Activated naive CD4-positive, alpha-beta T cell treated with anti-CD3 and anti-CD28 coated beads, Interleukin-2, amount 50 U/mL, for 72 hours (primary cell): Measurements from ENCODE around the gene IQCE. TPM values are rescaled to one million over a fixed set of nuclear protein-coding genes. Genes with fewer than 3 reads are reported as not detected.
"Not testable (repeated sequence)": the region's sequence is repeated elsewhere in the genome, so short reads cannot be mapped to it uniquely, and the experiment has no call there.

Experiments used
- ATAC-seq, 2 donors: fragments of 150-1000 bp; cut with Tn5 transposase; 2 replicates each; pipeline ENCODE4 v1.10.0; 2021; ENCODE audit warnings: mild to moderate bottlenecking in 2 of 2, moderate library complexity in 2 of 2
- DNase-seq, 2 donors: peaks; one replicate each; pipeline ENCODE4 v3.0.0; 2021 to 2022; ENCODE audit warnings: low spot score in 2 of 2
- H3K27ac Mint-ChIP-seq, 2 donors: one replicate each; pipeline ENCODE4 v1.8.0; 2022; ENCODE audit warnings: mild to moderate bottlenecking in 2 of 2, mixed read lengths in 2 of 2
- H3K36me3 Mint-ChIP-seq, 2 donors: one replicate each; pipeline ENCODE4 v1.8.0; 2022; ENCODE audit warnings: mixed read lengths in 2 of 2
- H3K9me3 Mint-ChIP-seq, 2 donors: one replicate each; pipeline ENCODE4 v1.8.0; 2022; ENCODE audit warnings: mixed read lengths in 2 of 2
- total RNA-seq, 2 donors: library from RNA; stranded (reverse); gene quantifications; one replicate each; pipeline ENCODE4 v1.2.3, GENCODE V29; 2022

Gene IQCE
- total RNA-seq, 2 donors from 2014 or later: 7.3 to 9.5 TPM

DNA sequence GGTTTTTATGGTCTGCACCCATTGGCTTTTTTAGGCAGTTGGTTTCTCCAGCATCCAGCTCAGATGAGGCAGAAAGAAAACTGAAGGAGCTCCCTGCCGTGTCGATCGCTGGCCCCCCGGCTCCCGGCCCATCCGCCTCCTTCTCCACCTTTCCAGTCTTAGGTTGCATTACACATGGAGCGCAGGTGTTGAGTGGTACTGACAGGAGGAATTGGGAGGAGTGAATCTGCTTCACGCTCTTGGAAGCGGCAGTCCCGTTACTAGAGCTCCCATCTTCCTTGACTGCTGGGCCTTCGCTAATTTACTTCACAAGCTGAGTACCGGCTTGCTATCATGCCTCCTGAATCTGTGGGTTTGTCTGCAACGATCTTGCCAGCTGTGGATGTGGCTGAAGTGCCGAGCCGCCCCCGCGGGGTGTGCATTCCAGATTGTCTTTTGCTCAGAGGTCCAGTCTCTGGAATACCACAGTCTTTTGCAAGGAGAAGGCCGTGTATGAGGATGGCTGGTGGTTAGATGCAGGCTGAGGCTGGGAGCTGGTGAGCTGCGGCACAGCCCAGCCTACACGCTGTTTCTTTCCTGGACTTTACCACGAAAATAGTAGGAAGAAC is 17.1 kb downstream of the IQCE start:
- H3K9me3 Mint-ChIP-seq: no peaks in the 10 kb centered on the region
- ATAC-seq (no peak), DNase-seq (no peak)
- no peak overlapping the region for H3K27ac Mint-ChIP-seq
- H3K36me3 Mint-ChIP-seq: peaks cover 0 to 7% of the 10 kb centered on the region in 2 donors

DNA sequence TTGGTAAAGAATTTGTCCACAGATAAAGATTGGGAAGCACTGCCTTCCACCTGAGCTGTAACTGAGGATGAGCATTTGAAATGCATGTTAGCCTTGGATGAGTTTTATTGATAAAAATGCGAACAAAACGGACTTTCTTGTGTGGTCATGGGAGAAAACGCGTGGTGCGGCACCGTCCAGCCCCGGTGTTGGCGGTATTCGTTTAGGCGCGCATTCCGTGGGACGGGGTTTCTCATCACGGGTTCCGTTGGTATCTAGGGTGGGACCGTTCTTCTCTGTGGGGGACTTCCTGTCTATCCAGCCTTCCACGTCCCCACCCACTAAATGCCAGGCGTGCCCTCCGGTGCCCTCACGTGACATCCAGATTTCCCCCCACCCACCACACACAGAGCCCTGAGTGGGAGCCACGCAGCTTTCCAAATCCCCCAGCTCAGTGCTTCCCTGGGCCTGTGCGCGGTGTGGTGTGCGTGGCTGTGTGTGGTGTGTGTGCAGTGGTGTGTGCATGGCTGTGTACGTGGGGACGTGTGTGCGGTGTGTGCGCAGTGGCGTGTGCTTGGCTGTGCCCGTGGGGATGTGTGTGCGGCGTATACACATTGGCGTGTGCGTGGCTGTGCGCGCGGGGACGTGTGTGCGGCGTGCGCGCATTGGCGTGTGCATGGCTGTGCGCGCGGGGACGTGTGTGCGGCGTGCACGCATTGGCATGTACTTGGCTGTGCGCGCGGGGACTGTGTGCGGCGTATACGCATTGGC is 18.1 kb downstream of the IQCE start:
- Mint-ChIP-seq H3K27ac (no peak overlapping the region), H3K36me3 (peaks cover 0 to 7% of the 10 kb centered on the region in 2 donors), H3K9me3 (no peaks in the 10 kb centered on the region)
- no peak for DNase-seq
- ATAC-seq: no peak

DNA sequence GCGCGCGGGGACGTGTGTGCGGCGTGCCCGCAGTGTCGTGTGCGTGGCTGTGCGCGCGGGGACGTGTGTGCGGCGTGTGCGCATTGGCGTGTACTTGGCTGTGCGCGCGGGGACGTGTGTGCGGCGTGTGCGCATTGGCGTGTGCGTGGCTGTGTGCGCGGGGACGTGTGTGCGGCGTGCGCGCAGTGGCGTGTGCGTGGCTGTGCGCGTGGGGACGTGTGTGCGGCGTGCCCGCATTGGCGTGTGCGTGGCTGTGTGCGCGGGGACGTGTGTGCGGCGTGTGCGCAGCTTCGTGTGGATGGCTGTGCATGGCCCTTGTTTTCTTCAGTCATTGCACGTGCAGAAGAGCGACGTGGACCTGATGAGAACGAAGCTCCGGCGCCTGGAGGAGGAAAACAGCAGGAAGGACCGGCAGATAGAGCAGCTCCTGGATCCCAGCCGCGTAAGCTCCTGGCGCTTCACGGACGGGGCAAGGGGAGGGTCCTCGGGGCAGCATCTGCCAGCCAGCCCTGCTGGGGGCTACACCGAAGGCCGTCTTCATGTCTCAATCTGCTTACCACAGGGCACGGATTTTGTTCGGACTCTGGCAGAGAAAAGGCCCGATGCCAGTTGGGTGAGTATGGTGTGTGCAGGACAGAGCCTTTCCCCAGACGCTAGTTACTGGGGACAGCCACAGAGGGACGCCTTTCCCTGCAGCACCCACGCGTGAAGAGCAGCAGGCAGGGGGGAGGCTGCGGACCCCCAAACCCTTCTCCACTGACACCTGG is 19.3 kb downstream of the IQCE start:
- ATAC-seq: no peak

DNA sequence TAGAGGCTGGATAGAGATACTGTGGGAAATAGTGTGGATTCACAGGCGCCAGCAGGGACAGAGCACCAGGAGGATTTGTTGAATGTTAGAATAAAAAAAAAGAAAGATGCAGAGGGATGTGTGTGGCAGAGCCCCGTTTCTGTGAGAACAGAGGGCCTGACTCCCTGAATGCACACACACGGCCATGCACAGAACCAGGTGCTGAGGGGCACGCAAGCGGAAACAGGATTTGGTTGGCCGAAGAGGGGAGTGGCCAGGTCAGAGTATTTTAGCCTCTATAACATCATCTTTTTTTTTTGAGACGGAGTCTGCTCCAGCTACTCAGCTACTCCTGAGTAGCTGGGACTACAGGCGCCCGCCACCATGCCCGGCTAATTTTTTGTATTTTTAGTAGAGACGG is 21.9 kb downstream of the IQCE start:
- DNase-seq (no peak), ATAC-seq (no peak)
- Mint-ChIP-seq H3K27ac (no peak overlapping the region), H3K9me3 (no peaks in the 10 kb centered on the region), H3K36me3 (peaks cover 0 to 7% of the 10 kb centered on the region in 2 donors)

More for the DNA sequence above, 19.3 kb downstream of the IQCE start:
- no peak overlapping the region for H3K27ac Mint-ChIP-seq
- peaks cover 0 to 7% of the 10 kb centered on the region in 2 donors for H3K36me3 Mint-ChIP-seq
- DNase-seq: no peak
- no peaks in the 10 kb centered on the region for H3K9me3 Mint-ChIP-seq

DNA sequence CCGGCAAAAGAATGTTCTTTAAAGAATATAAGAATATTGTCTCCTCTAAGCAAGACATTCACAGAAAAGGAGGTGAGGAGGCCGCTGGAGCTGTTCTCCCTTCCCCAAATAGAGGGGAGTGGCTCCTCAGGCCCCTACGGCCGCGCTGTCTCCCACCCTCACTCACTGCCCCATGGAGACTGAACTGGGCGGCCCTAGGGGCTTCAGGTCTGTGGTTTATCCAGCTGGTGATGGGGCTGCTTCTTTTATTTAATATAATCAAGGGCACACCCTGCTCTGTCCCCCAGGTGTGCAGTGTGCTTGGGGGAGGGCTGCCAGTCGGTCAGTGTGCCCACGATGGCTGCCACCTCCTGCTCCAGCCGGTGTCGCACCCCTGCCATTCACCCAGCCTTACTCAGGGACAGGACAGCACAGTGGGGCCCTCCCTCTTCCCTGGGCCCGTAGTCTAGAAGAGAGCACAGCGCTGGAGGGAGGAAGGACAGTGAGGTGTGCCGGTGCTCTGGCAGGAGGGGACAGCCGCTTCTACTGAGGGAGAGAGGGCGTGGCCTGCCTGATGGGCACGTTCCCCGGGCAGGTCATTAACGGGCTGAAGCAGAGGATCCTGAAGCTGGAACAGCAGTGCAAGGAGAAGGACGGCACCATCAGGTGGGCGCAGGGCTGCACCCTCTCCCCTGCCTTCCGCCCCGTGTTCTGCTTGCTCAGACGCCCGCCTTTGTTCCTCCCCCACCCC is 23.4 kb downstream of the IQCE start:
- H3K36me3 Mint-ChIP-seq: peaks cover 0 to under 1% of the 10 kb centered on the region in 2 donors
- ATAC-seq (no peak), DNase-seq (no peak)
- H3K9me3 Mint-ChIP-seq: no peaks in the 10 kb centered on the region
- H3K27ac Mint-ChIP-seq: no peak overlapping the region

DNA sequence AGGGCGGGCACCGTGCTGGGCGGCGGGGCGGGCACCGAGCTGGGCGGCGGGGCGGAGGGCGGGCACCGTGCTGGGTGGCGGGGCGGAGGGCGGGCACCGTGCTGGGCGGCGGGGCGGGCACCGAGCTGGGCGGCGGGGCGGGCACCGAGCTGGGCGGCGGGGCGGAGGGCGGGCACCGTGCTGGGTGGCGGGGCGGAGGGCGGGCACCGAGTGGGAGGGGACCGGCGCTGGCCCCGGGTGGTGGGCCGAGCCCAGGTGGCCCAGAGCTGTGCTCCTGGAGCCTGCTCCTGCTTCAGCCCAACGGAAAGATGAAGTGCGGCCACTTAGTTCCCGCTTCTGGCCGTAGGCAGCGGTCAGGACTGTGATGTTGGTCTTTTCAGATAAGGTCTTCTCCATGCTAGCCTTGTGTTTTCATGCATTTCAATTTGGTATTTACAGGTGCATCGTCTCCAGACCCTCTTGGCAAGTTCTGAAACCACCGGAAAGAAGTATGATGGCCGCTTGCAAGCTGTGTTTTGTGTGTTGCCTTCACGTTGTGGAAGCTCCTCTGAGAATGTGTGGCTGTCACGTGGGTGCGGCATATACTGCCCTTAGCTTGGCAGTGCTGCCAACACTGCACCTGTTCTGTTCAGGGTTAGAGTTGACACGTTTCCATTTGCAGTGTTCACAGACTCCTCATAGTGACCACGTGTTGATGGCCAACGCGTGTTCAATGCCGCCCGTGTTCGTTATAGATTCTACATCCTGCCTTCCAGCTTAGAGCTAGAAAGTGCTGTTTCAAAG is 25.2 kb downstream of the IQCE start:
- no peaks in the 10 kb centered on the region for H3K9me3 Mint-ChIP-seq
- H3K36me3 Mint-ChIP-seq: no peaks in the 10 kb centered on the region
- DNase-seq: no peak
- ATAC-seq: no peak
- no peak overlapping the region for H3K27ac Mint-ChIP-seq

DNA sequence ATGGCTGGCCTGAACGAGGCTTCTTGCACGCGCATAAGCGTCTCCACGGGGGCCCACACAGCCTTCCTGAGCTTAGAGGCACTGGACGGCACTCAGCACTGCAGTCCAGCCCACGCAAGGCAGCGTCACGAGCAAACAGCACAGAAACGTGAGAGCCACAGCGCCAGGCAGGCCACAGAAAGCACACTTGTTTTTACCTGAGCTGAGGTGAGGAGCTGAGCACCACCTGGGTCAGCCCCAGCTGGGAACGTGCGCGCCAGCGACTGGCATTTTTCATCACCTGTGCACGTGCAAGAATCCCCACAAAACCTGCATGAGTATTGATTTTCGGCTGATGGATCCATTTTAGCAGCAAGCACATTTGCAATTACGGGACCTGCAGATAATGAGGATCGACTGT is 26.7 kb downstream of the IQCE start:
- Mint-ChIP-seq H3K27ac (no peak overlapping the region), H3K36me3 (no peaks in the 10 kb centered on the region), H3K9me3 (no peaks in the 10 kb centered on the region)
- ATAC-seq: no peak
- no peak for DNase-seq

DNA sequence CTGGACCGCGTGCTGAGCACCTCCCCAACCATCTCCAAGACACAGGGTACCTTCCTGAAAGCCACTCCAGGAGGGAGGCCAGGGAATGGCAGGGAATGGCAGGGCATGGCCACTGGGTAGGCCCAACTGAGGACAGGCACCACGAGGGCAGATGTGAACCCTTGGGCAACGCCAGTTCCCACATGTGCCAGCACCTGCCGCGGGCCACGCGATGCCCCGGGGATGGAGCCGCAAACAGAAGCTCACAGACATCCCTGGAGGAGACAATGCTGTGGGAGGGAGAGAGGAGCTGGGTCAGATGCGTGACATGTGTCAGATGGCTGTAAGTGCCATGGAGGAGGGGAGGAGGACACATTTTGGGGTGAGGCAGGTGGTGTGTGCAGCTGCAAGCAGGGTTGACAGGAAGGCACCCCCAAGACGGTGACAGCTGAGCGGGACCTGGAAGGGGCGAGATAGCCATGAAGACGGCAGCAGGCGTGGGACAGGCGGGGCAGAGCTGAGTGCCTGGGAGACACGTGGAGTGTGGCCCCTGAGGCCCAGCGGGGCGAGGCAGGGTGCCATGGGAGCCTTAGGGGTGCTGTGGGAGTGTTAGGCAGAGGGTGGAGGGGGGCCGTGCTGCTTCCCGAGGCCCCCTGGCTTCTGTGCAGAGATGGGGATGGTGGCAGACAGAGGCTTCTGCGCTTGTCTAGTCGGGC is 27.7 kb downstream of the IQCE start:
- no peaks in the 10 kb centered on the region for H3K9me3 Mint-ChIP-seq
- peak overlapping the region in 1 of 2 donors; percentile 26 for H3K27ac Mint-ChIP-seq
- ATAC-seq (no peak), DNase-seq (no peak)
- H3K36me3 Mint-ChIP-seq: no peaks in the 10 kb centered on the region

DNA sequence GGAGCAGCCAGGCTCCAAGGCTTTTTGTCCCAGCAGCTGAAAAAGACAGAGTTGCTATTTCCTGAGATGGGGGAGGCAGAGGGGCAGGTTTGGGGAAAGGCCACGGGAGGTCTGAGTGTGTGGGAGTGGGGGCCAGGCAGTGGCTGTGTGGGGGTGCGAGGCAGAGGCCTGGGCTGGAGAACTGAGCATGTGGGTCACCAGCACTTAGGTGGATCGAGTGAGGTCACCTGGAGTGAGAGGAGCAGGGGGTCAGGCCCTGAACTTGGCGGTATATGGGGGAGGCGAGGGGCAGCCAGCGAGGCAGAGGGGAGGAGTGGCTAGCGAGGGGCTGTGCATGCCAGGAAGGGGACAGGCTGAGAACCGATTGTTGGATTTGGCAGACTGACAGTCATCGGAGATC is 28.4 kb downstream of the IQCE start:
- DNase-seq (no peak), ATAC-seq (no peak)
- H3K36me3 Mint-ChIP-seq: no peaks in the 10 kb centered on the region

DNA sequence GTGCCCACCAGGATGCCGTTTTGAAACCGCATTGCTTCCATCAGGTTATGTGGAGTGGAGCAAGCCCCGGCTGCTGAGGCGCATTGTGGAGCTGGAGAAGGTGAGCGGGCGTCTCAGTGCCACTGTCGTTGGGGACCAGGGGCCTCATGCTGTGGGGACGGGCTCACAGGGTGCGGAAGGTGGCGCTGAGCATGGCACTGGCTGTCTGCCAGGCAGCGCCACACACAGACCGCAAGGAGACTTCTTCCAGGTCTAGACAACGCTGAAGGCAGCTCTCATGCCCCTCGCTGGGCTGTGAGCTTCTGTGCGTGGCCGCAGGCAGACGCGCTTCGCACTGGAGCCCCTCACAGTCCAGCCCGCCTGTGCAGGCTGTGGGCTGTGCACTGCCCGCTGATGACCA is 29.0 kb downstream of the IQCE start:
- no peak for ATAC-seq
- H3K36me3 Mint-ChIP-seq: no peaks in the 10 kb centered on the region

More for the DNA sequence above, 28.4 kb downstream of the IQCE start:
- Mint-ChIP-seq H3K9me3 (no peaks in the 10 kb centered on the region), H3K27ac (no peak overlapping the region)

DNA sequence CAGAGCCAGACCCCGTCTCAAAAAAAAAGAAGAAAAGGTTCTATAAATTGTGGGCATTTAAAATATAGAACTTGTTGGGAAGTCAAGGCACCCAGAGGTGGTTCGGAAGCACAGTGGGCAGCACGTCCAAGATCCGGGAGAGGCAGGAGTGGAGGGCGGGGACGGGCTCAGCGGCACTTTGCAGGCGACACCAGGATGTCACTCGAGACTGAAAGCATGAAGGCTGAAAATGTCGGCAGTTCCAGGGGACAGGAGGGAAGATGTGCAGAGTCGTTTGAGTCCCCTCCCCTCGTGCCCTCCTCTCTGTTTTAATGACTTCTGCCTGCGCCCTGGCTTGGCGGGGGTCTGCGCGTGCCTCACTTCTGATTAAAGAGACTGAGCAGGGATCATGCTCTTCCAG is 30.6 kb downstream of the IQCE start:
- no peak for DNase-seq
- Mint-ChIP-seq H3K27ac (peak overlapping the region in 1 of 2 donors; percentile 44), H3K36me3 (no peaks in the 10 kb centered on the region), H3K9me3 (no peaks in the 10 kb centered on the region)
- ATAC-seq: no peak

More for the DNA sequence above, 29.0 kb downstream of the IQCE start:
- H3K9me3 Mint-ChIP-seq: no peaks in the 10 kb centered on the region
- no peak for DNase-seq
- no peak overlapping the region for H3K27ac Mint-ChIP-seq

DNA sequence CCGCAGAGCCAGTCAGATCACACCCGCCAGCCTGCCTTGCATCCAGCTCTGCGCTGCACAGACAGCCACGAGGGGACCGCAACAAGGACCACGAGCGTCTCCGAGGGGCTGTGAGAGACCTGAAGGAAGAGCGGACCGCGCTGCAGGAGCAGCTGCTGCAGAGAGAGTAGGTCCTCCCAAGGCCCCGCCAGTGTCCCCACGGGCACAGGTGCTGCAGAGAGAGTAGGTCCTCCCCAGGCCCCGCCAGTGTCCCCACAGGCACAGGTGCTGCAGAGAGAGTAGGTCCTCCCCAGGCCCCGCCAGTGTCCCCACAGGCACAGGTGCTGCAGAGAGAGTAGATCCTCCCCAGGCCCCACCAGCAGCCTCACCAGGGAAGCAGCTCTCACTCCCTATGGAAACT is 31.2 kb downstream of the IQCE start:
- peak overlapping the region; percentile 44 to 50 for H3K27ac Mint-ChIP-seq
- ATAC-seq, DNase-seq, H3K9me3 Mint-ChIP-seq, H3K36me3 Mint-ChIP-seq: not testable (repeated sequence)

DNA sequence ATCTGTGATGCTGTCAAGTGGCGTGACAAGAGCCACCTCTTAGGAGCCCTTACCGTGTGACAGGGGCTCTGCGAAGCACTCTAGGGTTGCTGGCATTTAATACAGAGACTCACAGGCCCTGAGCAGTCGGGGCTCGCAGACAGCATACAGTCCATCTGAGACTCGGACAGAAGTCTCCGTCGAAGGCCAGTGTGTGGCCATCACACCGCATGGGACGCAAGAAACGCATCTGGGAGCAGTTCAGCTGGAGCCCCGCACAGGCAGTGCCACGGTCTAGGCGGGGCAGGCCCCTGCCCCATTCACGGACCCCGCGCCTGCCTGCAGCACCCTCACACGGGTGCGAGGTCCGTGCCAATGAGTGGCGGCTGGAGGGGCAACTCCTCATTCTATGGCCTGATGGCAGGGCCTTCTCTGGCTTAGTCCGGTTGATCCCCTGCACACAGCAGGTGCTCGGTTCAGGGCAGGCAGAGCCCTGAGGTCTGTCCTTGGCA is 33.6 kb downstream of the IQCE start:
- DNase-seq (no peak), ATAC-seq (no peak)
- H3K36me3 Mint-ChIP-seq: no peaks in the 10 kb centered on the region
- no peaks in the 10 kb centered on the region for H3K9me3 Mint-ChIP-seq
- no peak overlapping the region for H3K27ac Mint-ChIP-seq

DNA sequence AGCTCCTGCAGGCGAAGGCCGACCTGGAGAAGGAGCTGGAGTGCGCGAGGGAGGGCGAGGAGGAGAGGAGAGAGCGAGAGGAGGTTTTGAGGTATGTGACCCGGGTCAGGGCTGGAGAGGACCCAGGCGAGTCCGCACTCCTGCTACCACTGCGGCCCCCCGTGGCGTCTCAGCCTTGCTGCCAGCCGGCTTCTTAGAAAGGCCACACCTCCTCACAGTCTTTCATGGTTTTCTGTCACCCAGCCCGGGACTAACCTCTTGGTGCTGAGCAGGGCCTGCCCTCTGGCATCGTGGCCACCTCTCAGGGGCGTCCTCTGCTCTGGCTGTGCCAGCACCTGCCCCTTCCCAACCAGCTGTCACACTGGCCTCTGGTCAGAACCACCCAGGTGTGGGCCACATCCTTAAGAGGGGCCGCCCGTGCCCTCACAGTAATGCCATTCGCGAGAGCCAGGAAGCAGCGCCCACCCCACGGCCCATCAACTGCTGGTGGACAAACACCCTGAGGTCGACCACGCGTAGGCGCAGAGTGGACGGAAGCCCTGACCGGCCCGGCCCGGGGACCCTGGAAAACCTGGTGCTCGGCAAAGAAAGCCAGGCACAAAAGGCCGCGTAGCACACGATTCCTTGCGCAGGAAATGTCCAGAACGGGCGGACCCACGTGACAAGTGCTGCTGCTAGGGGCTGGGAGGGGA is 34.4 kb downstream of the IQCE start:
- Mint-ChIP-seq H3K9me3 (no peaks in the 10 kb centered on the region), H3K27ac (no peak overlapping the region), H3K36me3 (no peaks in the 10 kb centered on the region)
- DNase-seq: no peak
- no peak for ATAC-seq

DNA sequence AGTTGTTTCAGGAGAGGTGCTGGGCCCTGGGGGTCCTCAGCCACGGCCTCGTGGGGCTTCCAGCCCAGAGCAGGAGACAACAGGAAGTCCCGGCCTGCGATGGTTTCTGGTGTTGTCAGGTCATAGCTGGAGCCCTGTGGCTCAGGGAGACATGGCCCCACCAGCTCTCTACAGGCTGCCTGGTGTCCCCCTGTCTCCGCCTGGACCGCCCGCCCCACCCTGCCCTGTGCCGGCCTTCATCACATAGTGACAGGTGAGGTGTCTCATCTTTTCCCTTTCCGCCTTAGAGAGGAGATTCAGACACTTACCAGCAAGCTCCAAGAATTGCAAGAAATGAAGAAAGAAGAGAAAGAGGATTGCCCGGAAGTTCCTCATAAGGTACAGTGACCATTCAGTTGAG is 35.8 kb downstream of the IQCE start:
- DNase-seq: no peak
- Mint-ChIP-seq H3K27ac (no peak overlapping the region), H3K36me3 (no peaks in the 10 kb centered on the region), H3K9me3 (no peaks in the 10 kb centered on the region)
- ATAC-seq: no peak
